GM18505 (cell line): ENCODE results near the gene DCUN1D5.

Experiments
- ATAC-seq: cut with Tn5 transposase; IDR thresholded peaks from one replicate; pipeline ENCODE4 v1.9.1; 2021; ENCODE audit not compliant: unreplicated experiment
- POLR2A ChIP-seq: IDR thresholded peaks from 4 replicates; pipeline ENCODE4 v1.6.1; 2011; ENCODE audit warnings: borderline replicate concordance; ENCODE audit not compliant: insufficient read depth, insufficient read length; ENCODE audit errors: extremely low read depth

The DCUN1D5 gene

GRCh38 chr11:103091801-103092524, at the start of gene DCUN1D5:
Gene DCUN1D5 (minus strand): TSS chr11:103092160. CDS start chr11:103091872, 288 bp downstream.
- ATAC-seq, result peak; percentile 100
- TF ChIP-seq POLR2A, result peak; percentile 95

DNA sequence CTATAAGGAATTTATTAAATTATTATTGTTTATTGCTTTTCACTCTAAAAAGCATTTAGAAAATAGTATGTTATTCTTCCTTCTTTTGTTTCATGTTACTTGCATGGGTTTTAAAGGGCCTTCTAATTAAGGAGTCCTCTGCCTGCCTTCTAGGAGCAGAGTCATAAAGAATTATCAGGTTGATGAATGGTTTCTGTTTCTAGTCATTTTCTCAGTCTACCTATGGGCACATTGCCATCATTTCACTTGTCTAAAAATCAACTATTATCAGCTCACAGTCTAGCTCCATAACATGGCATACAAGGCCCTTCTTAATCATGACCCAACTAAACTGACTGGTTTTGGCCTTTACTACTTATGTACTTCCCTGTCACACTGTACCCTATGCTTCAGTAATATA, 33.5 kb upstream of the DCUN1D5 start:
- ATAC-seq, result no peak
- no peak for TF ChIP-seq POLR2A

DNA sequence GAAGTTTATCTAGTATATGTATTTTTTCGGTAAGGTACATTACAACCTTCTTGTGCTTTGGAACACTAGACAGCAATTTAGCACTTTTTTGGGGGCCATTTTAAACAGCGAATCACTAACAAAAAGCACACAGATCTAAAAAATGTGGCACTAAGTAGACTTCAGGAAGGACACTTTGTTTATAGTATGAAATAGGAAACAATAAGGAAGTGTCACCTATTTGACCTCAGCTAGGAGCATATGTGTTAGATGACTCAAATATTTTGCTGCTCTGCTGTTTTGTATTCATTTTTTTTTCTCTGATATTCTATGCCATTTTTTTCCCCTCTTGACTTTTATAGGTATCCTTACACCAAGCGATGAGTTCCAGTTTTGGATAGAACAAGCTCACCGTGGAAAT, 22.9 kb upstream of the DCUN1D5 start:
- no peak for TF ChIP-seq POLR2A
- no peak for ATAC-seq

DNA sequence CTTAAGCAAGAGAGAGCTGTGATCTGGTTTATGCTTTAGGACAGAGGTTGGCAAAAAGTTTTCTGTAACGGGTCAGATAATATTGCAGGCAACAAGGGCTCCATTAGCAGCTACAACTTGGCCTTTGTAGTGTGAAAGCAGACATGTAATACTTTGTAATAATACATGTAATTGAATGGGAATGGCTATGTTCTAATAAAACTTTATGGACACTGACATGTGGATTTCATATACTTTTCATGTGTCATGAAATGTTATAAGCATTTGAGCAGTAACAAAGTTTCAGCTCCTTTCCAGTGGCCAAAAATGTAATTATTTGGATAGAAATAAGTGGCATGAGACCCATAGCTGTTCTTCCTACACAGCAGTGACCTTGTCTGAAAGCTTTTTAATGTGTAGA, 20.4 kb upstream of the DCUN1D5 start:
- ATAC-seq, result no peak
- TF ChIP-seq POLR2A, result no peak

- no peak for TF ChIP-seq POLR2A
- ATAC-seq, result no peak
Observed at GRCh38 chr11:103111400-103111799, 19.4 kb upstream of the DCUN1D5 start.

GRCh38 chr11:103110391-103110790, 18.4 kb upstream of the DCUN1D5 start:
- ATAC-seq, result no peak
- no peak for TF ChIP-seq POLR2A

DNA sequence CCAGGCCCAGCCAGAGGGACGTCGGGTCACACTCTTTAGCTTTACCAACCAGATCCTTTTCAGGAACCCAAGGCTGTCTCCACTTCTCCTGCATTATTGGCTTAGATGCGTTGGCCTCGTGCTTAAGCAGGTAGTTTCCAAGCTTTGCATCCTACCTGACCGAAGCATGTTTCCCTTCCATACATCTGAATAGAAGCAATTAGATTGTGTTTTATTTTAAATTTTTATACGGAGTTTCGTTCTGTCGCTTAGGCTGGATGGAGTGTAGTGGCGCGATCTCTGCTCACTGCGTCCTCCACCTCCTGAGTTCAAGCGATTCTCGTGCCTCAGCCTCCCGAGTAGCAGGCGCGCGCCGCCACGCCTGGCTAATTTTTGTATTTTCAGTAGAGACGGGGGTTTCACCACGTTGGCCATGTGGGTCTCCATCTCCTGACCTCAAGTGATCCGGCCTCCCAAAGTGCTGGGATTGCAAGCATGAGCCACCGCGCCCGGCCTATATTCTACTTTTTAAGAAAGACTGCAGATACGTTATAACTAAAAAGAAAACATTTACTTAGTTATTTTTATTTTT, 17.9 kb upstream of the DCUN1D5 start:
- no peak for ATAC-seq
- no peak for TF ChIP-seq POLR2A

- peak; percentile 100 for ATAC-seq
- TF ChIP-seq POLR2A, result no peak
Observed at GRCh38 chr11:103108933-103109817, 17.2 kb upstream of the DCUN1D5 start, which contains the start of gene DYNC2H1. Gene DYNC2H1 (plus strand): TSS chr11:103109426. CDS start chr11:103109575, 149 bp downstream.

DNA sequence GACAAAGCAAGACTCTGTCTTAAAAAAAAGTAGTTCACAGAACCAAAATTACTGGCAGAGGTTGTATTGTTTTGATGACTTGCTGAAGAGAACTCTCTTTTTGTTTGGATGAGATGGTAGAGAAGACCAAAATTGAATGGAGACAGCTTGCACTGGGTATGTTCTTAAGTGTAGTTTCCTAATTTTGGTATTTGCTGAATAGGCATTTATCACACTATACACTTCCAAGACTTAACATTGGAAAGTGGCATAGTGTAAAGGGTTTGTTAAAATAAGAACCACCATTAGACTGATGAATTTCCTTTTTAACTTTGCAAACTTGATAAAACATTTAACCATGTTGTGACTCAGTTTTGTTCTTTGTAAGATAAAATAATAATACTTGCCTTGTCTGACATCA, 5.3 kb upstream of the DCUN1D5 start:
- no peak for TF ChIP-seq POLR2A
- no peak for ATAC-seq

DNA sequence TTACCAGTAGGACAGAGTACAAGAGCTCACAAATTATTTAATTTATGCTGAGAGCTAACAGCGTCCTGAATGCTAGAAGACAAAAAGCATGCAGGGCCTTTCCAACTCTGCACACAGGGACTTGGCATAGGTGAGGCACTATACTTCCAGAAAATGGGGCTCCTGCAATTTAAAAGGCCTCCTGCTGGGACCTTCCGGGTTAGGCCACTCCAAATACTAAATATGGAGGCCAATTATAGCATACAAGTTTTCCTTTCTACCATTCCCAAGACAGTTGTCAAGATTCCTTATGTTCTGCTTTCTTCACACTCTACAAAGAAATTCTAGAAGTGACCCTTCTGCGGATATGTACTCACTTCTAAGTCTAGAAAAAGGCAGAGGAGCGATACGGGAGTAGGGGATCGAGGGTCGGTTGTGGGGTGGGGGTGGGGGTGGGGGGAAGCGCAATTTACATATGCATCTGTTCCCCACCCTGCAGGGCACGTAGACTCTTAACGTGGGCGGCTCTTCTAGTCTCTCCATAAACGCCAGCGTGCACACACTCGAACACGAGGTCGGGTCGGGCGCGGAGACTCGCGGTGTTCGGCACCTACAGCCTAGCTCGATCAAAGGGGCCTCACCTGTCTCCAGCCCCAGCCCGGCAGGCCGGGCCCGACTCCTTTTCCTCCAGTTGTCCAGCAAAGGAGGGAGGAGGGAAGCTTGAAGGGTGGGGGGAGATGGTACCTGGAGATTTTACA, 728 bp downstream of the DCUN1D5 start:
- no peak for TF ChIP-seq POLR2A
- peak; percentile 38 for ATAC-seq

GRCh38 chr11:103086461-103086860, 5.5 kb downstream of the DCUN1D5 start:
- TF ChIP-seq POLR2A, result no peak
- no peak for ATAC-seq

- no peak for TF ChIP-seq POLR2A
- no peak for ATAC-seq
Observed at GRCh38 chr11:103085758-103086365, 6.1 kb downstream of the DCUN1D5 start.
